Activated CD4-positive, alpha-beta T cell treated with anti-CD3 and anti-CD28 coated beads for 24 hours (primary cell): ENCODE measurements around the gene ABCA1.
"Not testable (repeated sequence)": the region's sequence is repeated elsewhere in the genome, so short reads cannot be mapped to it uniquely, and the experiment has no call there.

ENCODE experiments used
- DNase-seq, 2 donors: peaks; one replicate each; pipeline ENCODE4 v3.0.0-alpha.2; 2020; ENCODE audit warnings: low read depth in 2 of 2

ABCA1 gene

GRCh38 chr9:104905153-104905901 is 22.6 kb downstream of the ABCA1 start:
- DNase-seq: no peak

- no peak for DNase-seq
Measured at GRCh38 chr9:104903609-104904008, 24.3 kb downstream of the ABCA1 start.

GRCh38 chr9:104900871-104901270 is 27.1 kb downstream of the ABCA1 start:
- DNase-seq: no peak

- no peak for DNase-seq
Measured at GRCh38 chr9:104900324-104900723, 27.6 kb downstream of the ABCA1 start.

GRCh38 chr9:104899759-104900247 is 28.2 kb downstream of the ABCA1 start:
- DNase-seq: no peak

GRCh38 chr9:104898376-104898775 is 29.6 kb downstream of the ABCA1 start:
- DNase-seq: not testable (repeated sequence)

GRCh38 chr9:104896131-104896530 is 31.8 kb downstream of the ABCA1 start:
- no peak for DNase-seq

GRCh38 chr9:104895572-104895971 is 32.4 kb downstream of the ABCA1 start:
- no peak for DNase-seq

- DNase-seq: no peak
Measured at GRCh38 chr9:104892701-104893100, 35.3 kb downstream of the ABCA1 start.

GRCh38 chr9:104890433-104890770 is 37.6 kb downstream of the ABCA1 start:
- DNase-seq: no peak

- DNase-seq: no peak
Measured at GRCh38 chr9:104885818-104886709, 41.9 kb downstream of the ABCA1 start.

- no peak for DNase-seq
Measured at GRCh38 chr9:104883169-104883568, 44.8 kb downstream of the ABCA1 start.

- DNase-seq: no peak
Measured at GRCh38 chr9:104882566-104882965, 45.4 kb downstream of the ABCA1 start.

GRCh38 chr9:104882086-104882485 is 45.9 kb downstream of the ABCA1 start:
- no peak for DNase-seq

GRCh38 chr9:104879555-104880309 is 48.2 kb downstream of the ABCA1 start:
- DNase-seq: no peak

- no peak for DNase-seq
Measured at GRCh38 chr9:104876587-104876986, 51.4 kb downstream of the ABCA1 start.

GRCh38 chr9:104875897-104876296 is 52.1 kb downstream of the ABCA1 start:
- no peak for DNase-seq

- no peak for DNase-seq
Measured at GRCh38 chr9:104875320-104875719, 52.6 kb downstream of the ABCA1 start.

- DNase-seq: no peak
Measured at GRCh38 chr9:104873489-104873850, 54.5 kb downstream of the ABCA1 start.

- no peak for DNase-seq
Measured at GRCh38 chr9:104872656-104873488, 55.1 kb downstream of the ABCA1 start.

- DNase-seq: no peak
Measured at GRCh38 chr9:104871961-104872527, 55.9 kb downstream of the ABCA1 start.
